Smooth muscle cell (in vitro differentiated cells): Measurements from ENCODE around the gene BST1. TPM values are rescaled to one million over a fixed set of nuclear protein-coding genes. Genes with fewer than 3 reads are reported as not detected.

Experiments used
- DNase-seq: peaks from one replicate; lab custom pipeline; 2025; ENCODE audit not compliant: unreplicated experiment; lab: John Stamatoyannopoulos, UW
- H2AFZ ChIP-seq: fragments of 200-600 bp; sonication (generic); 2 replicates; pipeline ENCODE4 v1.6.0; 2016; ENCODE audit warnings: antibody characterized with exemption, low read depth, mild to moderate bottlenecking
- H3F3A ChIP-seq: fragments of 200-600 bp; sonication (generic); 2 replicates; pipeline ENCODE4 v1.6.0; 2017; ENCODE audit warnings: antibody characterized with exemption, low read depth
- H3K27ac ChIP-seq: fragments of 200-600 bp; sonication (generic); 2 replicates; pipeline ENCODE4 v1.5.1; 2016; ENCODE audit warnings: low read depth, mild to moderate bottlenecking
- H3K27me3 ChIP-seq: fragments of 200-600 bp; sonication (generic); 2 replicates; pipeline ENCODE4 v1.6.1; 2016; ENCODE audit warnings: low read depth, mild to moderate bottlenecking
- H3K36me3 ChIP-seq: fragments of 200-600 bp; sonication (generic); 2 replicates; pipeline ENCODE4 v1.5.1; 2016; ENCODE audit warnings: low read depth
- H3K4me1 ChIP-seq: fragments of 200-600 bp; sonication (generic); 2 replicates; pipeline ENCODE4 v1.5.1; 2016; ENCODE audit warnings: low read depth
- H3K4me2 ChIP-seq: fragments of 200-600 bp; sonication (generic); 2 replicates; pipeline ENCODE4 v1.6.0; 2016; ENCODE audit warnings: mild to moderate bottlenecking
- H3K4me3 ChIP-seq: fragments of 200-600 bp; sonication (generic); 2 replicates; pipeline ENCODE4 v1.5.1; 2016; ENCODE audit warnings: mild to moderate bottlenecking
- H3K79me2 ChIP-seq: fragments of 200-600 bp; sonication (generic); 2 replicates; pipeline ENCODE4 v1.6.0; 2016; ENCODE audit warnings: low read depth, mild to moderate bottlenecking
- H3K9ac ChIP-seq: fragments of 200-600 bp; sonication (generic); 2 replicates; pipeline ENCODE4 v1.6.0; 2016; ENCODE audit warnings: low read depth
- H3K9me3 ChIP-seq: fragments of 200-600 bp; sonication (generic); replicated peaks from 2 replicates; pipeline ENCODE4 v1.5.1; 2016; ENCODE audit warnings: low read depth
- H4K20me1 ChIP-seq: fragments of 200-600 bp; sonication (generic); 2 replicates; pipeline ENCODE4 v1.6.0; 2016; ENCODE audit warnings: low read depth
- WGBS: methylation state at CpG from one replicate; pipeline ENCODE4 v1.1.7; 2016; ENCODE audit warnings: low lambda C conversion rate; 5-methylcytosine and 5-hydroxymethylcytosine counted together
- polyA plus RNA-seq: library from polyadenylated mRNA; unstranded; fragments of >200 nt; fragmentation: Nextera tagmentation; extraction: Ambion mirVana; gene quantifications from 2 replicates; pipeline ENCODE4 v1.2.1, GENCODE V29; 2016
- total RNA-seq: library from RNA; depleted of rRNA; stranded (reverse); fragments of >200 nt; gene quantifications from 2 replicates; pipeline ENCODE4 v1.2.3, GENCODE V29; 2014
- TF ChIP-seq, protein P1 (sequence below): fragments of 200-600 bp; sonication (generic); IDR thresholded peaks from 2 replicates; pipeline ENCODE4 v1.5.1; 2017; ENCODE audit warnings: borderline replicate concordance, mild to moderate bottlenecking, antibody characterized with exemption; ENCODE audit not compliant: insufficient read depth, poor library complexity, severe bottlenecking

Gene BST1
- total and polyA plus RNA-seq, 2 experiments from 2014 or later: 5.2 TPM

DNA sequence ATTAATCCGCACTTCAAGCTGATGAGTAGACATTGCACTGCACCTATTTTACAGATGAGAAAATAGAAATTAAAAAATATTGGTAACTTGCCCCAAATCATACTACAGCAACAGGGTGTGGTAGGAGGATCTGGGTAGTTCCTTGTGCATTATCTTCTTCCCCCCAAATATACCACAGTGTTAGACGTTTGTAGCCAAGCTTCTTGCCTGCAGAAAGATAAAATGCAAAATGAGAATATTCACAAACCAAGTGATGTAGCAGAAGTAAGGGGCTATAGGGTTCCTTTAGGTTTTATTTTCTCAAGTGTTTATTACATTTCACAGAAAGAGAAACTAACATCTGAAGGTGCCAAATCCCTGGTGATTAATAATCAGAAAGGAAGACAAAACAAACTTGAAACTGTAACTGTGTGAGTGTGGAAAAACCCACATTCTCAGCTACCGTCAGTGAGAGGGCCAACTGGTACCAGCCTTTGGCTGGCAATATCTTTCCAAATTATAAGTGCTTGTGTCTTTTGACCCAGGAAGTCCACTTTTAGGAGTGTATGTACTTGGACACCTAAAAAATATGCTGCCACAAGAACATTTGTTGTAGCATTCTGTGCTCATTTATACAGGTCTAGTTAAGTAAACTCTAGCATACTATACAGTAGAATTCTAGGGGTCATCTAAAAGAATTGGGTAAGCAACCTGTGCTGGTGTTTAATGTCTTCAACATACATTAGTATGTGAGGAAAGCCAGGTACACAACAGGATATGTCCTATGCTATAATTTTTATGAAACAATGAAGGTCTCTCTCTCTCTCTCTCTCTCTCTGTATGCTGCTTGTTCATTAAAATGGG is 68.6 kb downstream of the BST1 start:
- Histone ChIP-seq H3K4me2 (no peak overlapping the region), H3K36me3 (no peaks in the 10 kb centered on the region), H3K27me3 (peaks cover 53% of the 10 kb centered on the region), H3F3A (no peaks in the 10 kb centered on the region), H4K20me1 (no peaks in the 10 kb centered on the region), H3K79me2 (no peaks in the 10 kb centered on the region), H3K9me3 (no peaks in the 10 kb centered on the region), H3K27ac (no peak overlapping the region), H3K9ac (no peak overlapping the region), H3K4me3 (no peak overlapping the region), H3K4me1 (no peaks in the 10 kb centered on the region), H2AFZ (no peak overlapping the region)
- no peak for DNase-seq
- WGBS: 84% methylated on average over 3 of the region's 3 CpGs
- TF ChIP-seq, protein P1, sequence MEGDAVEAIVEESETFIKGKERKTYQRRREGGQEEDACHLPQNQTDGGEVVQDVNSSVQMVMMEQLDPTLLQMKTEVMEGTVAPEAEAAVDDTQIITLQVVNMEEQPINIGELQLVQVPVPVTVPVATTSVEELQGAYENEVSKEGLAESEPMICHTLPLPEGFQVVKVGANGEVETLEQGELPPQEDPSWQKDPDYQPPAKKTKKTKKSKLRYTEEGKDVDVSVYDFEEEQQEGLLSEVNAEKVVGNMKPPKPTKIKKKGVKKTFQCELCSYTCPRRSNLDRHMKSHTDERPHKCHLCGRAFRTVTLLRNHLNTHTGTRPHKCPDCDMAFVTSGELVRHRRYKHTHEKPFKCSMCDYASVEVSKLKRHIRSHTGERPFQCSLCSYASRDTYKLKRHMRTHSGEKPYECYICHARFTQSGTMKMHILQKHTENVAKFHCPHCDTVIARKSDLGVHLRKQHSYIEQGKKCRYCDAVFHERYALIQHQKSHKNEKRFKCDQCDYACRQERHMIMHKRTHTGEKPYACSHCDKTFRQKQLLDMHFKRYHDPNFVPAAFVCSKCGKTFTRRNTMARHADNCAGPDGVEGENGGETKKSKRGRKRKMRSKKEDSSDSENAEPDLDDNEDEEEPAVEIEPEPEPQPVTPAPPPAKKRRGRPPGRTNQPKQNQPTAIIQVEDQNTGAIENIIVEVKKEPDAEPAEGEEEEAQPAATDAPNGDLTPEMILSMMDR: no peak

DNA sequence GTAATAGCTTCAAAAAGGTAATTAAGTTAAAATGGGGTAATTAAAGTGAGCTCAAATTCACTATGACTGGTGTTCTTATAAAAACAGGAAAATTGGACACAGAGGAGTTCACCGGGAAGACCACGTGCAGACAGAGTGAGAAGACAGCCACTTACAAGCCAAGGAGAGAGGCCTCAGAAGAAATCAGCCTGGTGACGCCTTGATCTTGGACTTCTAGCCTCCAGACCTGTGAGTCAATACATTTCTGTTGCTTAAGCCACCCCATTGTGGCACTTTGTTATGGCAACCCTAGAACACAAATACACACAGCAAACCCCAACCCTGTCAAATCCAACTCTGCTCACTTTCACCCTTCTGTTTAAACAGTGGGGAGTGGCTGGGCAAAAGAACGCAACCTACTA is 71.2 kb downstream of the BST1 start:
- H3K4me1 ChIP-seq: no peaks in the 10 kb centered on the region
- WGBS: 90% methylated on average over 4 of the region's 4 CpGs
- no peak overlapping the region for H3K27ac ChIP-seq
- DNase-seq: no peak
- H3K4me3 ChIP-seq: no peak overlapping the region
- no peak overlapping the region for H3K4me2 ChIP-seq
- H3K27me3 ChIP-seq: peaks cover 79% of the 10 kb centered on the region
- H4K20me1 ChIP-seq: no peaks in the 10 kb centered on the region
- TF ChIP-seq, protein P1: no peak
- no peak overlapping the region for H3K9ac ChIP-seq
- no peaks in the 10 kb centered on the region for H3K79me2 ChIP-seq
- H3K36me3 ChIP-seq: no peaks in the 10 kb centered on the region
- H3K9me3 ChIP-seq: no peaks in the 10 kb centered on the region
- no peaks in the 10 kb centered on the region for H3F3A ChIP-seq
- H2AFZ ChIP-seq: no peak overlapping the region

DNA sequence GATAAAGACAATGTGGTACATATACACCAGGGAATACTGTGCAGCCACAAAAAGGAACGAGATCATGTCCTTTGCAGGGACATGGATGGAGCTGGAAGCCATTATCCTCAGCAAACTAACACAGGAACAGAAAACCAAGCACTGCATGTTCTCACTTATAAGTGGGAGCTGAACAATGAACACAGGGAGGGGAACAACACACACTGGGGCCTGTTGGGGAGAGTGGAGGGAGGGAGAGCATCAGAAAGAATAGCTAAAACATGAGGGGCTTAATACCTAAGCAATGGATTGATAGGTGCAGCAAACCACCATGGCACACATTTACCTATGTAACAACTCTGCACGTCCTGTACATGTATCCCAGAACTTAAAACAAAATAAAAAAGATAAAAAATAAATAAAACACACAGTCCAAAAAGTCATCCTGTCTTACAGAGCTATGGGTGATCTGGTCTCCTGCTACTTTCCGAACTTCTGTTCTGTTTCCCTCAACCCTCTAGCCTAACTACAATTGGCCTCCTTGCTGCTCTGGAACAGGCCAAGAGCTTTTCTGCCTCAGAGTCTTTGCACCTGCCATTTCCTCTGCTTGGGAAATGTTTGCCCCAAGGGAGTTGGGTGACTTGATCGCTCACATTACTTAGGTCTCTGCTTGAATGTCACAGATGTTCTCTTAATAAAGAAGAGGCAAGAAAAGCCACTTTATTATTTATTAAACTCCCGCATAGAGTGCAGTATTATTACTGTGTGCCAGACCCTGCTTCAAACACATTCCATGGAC is 74.2 kb downstream of the BST1 start:
- Histone ChIP-seq H2AFZ (no peak overlapping the region), H3K36me3 (no peaks in the 10 kb centered on the region), H3K4me1 (peaks cover 4% of the 10 kb centered on the region), H3K27ac (no peak overlapping the region), H3K4me3 (no peak overlapping the region), H3K4me2 (no peak overlapping the region), H3F3A (no peaks in the 10 kb centered on the region), H4K20me1 (no peaks in the 10 kb centered on the region), H3K79me2 (no peaks in the 10 kb centered on the region), H3K27me3 (peaks cover 91% of the 10 kb centered on the region), H3K9ac (no peak overlapping the region), H3K9me3 (no peaks in the 10 kb centered on the region)
- TF ChIP-seq, protein P1: no peak
- DNase-seq: no peak
- 88% methylated on average over 5 of the region's 5 CpGs for WGBS
